HepG2 (cell line): ENCODE measurements around the gene KIF6.

Experiments used
- MIER2 ChIP-seq: IDR thresholded peaks from 2 replicates; pipeline ENCODE4 v1.6.1; 2016; ENCODE audit warnings: missing biosample characterization, missing genetic modification reagents
- POLR2AphosphoS5 ChIP-seq: IDR thresholded peaks from 2 replicates; pipeline ENCODE4 v1.6.1; 2012; ENCODE audit warnings: low read depth, low read length
- RNF2 ChIP-seq: fragments of 450-650 bp; conservative IDR thresholded peaks from 2 replicates; pipeline ENCODE4 v1.6.1; 2016; ENCODE audit warnings: low read depth
- SIN3B ChIP-seq: fragments of 150-350 bp; IDR thresholded peaks from 2 replicates; pipeline ENCODE4 v1.6.1; 2014; ENCODE audit warnings: low read length
- SMC3 ChIP-seq: IDR thresholded peaks from 2 replicates; pipeline ENCODE4 v1.6.1; 2011; ENCODE audit warnings: low read length, improper control_type of control experiment
- ZNF788 ChIP-seq: sonication (generic); formaldehyde crosslinking; IDR thresholded peaks from 2 replicates; pipeline ENCODE4 v1.5.0; 2020; ENCODE audit warnings: mild to moderate bottlenecking, missing genetic modification reagents, borderline replicate concordance
- TF ChIP-seq, protein P1 (sequence below): sonication (generic); formaldehyde crosslinking; IDR thresholded peaks from 2 replicates; pipeline ENCODE4 v1.4.0; 2020; ENCODE audit warnings: missing genetic modification reagents

DNA sequence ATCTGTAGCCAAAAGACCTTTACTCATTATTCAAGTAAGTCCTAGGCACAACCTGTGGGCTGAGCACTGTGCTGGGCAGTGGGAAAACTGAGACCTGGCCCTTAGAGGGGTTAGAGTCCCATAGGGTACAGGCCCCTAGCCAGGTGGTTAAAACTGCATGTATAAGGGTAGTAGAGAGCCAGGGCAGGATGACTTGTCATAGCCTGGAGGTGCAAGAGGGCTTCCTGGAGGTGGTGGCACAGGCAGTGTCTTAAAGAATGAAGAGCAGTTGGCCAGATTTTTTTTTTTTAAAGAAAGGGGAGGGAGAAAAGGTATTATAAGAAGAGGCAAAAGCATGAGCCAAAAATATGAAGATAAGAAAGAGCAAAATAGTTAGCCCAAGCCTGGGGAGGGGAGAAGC, 226.2 kb downstream of the KIF6 start:
- TF ChIP-seq SMC3: no peak
- no peak for TF ChIP-seq MIER2 (CRISPR knock-in tag)
- TF ChIP-seq POLR2AphosphoS5: no peak
- no peak for TF ChIP-seq SIN3B
- TF ChIP-seq, protein P1, sequence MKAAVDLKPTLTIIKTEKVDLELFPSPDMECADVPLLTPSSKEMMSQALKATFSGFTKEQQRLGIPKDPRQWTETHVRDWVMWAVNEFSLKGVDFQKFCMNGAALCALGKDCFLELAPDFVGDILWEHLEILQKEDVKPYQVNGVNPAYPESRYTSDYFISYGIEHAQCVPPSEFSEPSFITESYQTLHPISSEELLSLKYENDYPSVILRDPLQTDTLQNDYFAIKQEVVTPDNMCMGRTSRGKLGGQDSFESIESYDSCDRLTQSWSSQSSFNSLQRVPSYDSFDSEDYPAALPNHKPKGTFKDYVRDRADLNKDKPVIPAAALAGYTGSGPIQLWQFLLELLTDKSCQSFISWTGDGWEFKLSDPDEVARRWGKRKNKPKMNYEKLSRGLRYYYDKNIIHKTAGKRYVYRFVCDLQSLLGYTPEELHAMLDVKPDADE (CRISPR knock-in tag): no peak
- no peak for TF ChIP-seq RNF2
- TF ChIP-seq ZNF788: no peak
